Posterior cingulate gyrus (tissue), 11 donors: ENCODE measurements around the gene RPS14.

Source experiments
- DNase-seq, 10 donors: peaks; one replicate each; pipeline versions ENCODE4 v3.0.0 to v3.0.0-alpha.2; 2020 to 2021; ENCODE audit warnings: mixed read lengths in 3 of 10
- intact Hi-C: fragments of 100-400 bp; cut with DNase I; formaldehyde crosslinking; loops from one replicate; pipeline ENCODE4 v1.15.1; 2023

RPS14 gene

DNA sequence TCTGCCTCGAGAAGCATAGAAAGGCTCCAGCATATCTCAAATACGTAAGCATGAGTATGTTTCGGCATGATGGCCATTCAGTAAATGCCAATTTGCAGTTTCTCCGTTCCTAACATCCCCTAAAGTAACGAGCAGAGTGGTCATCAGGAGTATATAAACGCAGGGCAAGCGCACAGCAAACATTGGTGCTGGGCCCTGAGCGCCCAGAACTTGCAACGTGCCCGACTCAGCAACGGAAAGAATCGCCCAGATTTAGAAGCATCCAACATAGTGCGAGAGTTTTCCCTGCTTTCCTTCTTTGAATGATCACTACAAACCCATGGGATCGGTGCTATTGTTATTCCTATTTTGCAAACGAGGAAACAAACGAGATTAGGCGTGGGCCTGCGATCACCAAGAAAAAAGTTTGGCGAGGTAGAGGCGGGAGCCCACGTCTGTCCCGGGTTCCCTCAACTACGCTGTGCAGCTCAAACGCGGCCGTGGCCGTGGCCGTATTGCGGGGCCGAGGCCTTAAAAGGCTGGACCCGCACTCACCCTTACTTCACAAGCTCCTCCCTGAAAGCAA lies 505 bp downstream of the RPS14 start:
- DNase-seq = no peak
- intact Hi-C loops = no loop called here

DNA sequence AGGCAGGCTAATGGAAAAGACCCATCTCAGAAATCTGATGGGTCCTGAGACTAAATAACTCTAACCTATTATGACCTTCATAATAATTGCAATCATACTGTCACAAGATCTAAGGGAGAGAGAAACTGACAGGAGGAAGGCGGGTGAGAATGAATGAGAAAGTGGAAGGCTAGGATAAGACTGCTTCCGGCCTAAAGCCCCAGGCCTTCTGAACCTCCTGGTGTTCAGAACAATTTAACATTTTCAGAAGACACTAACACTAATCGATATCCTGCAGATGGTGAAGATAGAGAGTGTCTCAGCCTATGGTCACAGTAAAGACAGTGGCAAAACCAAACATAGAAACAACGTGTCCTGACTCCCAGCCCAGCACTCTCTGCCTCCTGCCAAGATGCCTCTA lies 1.2 kb downstream of the RPS14 start:
- DNase-seq = no peak
- intact Hi-C loops = no loop called here

DNA sequence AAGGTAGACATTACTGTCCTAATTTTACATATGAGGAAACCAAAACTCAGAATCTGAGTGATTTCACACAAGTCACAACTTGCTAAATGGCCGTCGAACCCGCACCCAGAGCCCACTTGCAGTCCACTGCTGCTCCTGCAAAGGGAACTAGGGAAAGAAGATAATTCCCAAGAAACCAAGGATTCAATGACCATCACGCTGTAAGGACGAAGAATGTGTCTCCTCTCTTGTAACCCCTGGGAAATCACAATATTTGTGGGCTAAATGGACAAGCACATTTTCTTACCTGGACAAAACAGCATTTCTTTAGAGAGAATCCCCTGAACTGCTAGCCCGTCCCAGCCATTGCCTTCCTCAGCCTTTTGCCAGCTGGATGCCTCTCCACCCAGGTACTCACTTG lies 2.4 kb downstream of the RPS14 start:
- intact Hi-C loops = no loop called here
- no peak for DNase-seq

DNA sequence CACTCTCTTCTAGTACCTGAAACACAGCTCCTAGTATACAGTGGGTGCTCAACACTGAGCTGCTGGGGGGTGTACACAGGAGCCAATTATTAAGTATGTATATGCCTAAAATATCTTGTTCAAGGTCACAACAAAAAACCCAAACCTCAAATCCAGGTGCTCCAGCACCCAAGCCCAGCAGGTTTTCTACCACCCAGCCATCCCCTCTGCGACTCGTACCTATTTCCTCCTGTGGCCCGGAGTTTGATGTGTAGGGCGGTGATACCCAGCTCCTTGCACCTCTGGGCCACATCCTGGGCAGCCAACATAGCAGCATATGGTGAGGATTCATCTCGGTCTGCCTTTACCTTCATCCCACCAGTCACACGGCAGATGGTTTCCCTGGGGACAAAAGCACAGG lies 3.0 kb downstream of the RPS14 start:
- intact Hi-C loops = no loop called here
- DNase-seq = no peak

- no peak for DNase-seq
- intact Hi-C loops = no loop called here
Measured at GRCh38 chr5:150446088-150446487, 3.5 kb downstream of the RPS14 start.

DNA sequence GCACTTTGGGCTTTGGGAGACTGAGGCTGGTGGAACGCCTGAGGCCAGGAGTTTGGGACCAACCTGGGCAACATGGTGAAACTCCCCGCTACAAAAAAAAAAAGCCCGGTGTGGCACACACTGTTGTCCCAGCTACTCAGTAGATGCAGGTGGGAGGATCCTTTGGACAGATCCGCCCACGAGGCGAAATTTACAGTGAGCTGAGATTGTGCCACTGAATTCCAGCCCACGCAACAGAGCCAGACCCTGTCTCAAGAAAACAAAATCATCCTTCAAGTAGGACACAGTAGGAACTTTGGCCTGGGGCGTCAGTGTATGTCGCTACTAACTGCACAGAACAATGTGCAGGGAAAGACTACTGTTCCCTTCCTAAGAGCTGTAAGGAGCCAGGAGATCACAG lies 4.8 kb downstream of the RPS14 start:
- DNase-seq = peak in 2 of 10 donors; percentile 38 to 88
- intact Hi-C loops = no loop called here

GRCh38 chr5:150443242-150444075 lies 6.1 kb downstream of the RPS14 start:
- intact Hi-C loops = no loop called here

DNA sequence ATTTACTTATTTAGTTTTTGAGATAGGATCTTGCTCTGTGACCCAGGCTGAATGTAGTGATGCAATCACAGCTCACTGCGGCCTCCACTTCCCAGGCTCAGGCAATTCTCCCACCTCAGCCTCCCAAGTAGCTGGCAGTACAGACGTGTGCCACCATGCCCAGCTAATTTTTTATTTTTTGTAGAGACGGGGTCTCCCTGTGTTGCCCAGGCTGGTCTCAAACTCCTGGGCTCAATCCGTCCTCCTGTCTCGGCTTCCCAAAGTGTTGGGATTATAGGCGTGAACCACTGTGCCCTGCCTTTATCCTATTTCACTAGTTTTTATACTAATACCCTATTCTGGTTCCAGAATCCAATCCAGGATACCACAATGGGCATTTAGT lies 6.8 kb downstream of the RPS14 start:
- intact Hi-C loops = no loop called here
- DNase-seq = no peak

More at GRCh38 chr5:150443242-150444075, 6.1 kb downstream of the RPS14 start:
- DNase-seq = peak in 6 of 10 donors; percentile 31 to 89 (median 48)

DNA sequence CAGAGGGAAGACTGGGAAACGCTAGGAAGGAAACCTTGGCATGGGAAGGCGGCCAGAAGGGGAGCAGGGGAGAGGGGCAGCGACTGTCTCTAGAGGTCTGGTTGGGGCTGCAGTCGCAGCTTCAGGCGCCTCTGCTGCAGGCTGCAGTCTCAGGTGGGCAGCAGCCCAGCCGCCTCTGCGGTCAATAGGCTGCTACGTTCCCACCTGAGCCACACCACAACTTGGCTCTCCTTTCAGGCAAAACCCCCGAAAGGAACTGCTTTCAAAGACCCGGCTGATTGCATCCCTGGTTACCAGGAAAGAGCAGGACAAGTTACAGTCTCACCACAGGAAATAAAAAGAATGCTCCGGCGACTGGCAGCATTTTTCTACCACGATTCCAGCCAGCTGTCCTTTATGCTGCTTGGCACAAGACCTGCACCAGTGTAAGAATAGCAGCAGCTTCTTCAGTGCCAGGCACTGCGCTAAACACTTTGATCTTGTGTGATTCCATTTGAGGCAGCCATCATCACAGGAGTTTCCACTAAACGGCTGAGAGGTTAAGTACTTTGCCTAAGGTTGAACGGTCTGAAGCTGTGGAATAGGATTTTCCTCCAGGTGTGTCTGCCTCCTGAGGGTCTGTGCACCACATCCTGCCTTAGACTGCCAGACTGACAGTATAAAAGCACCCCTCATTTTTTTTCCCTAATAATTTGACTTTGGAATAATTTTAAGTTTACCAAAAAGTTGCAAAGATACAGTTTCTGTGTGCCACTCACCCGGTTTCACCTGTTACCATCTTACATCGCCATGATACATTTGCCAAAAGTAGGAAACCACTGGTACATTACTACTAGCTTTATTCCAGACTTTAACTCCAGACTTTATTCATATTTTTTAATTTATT lies 7.5 kb downstream of the RPS14 start:
- intact Hi-C loops = no loop called here
- peak in 7 of 10 donors; percentile 46 to 92 (median 57) for DNase-seq

- intact Hi-C loops = no loop called here
- peak in 5 of 10 donors; percentile 21 to 90 (median 63) for DNase-seq
Measured at GRCh38 chr5:150440948-150441812, 8.4 kb downstream of the RPS14 start.

GRCh38 chr5:150438873-150439546 lies 10.5 kb downstream of the RPS14 start:
- no peak for DNase-seq
- intact Hi-C loops = loop anchor here (5.0 to 10.0 kb wide), 4 partner anchors 82 to 314 kb away; partner anchors contain the start of genes CDX1 and TCOF1

DNA sequence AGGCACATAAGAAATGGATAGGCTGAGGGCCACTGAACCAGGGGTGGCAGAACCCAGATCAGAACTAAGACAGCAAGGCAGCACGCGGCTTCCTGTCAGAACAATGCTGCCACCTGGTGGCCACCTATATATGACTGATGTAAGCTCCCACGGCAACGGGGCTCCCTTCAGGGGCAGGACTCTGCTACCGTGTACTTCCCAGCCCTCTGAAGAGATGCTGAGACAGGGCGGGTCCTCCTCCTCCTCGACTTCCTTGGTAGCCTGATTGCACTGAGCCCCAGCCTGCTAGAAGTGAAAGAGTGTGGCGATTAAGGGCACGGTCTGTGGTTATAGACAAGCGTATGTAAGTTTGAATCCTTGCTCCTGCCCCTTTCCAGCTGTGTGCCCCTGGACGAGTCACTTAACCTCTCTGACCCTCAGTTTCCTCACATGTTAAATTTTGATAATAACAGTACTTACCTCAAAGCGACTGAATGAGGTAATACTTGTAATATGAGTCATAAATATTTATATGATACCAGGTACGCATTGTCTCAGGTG lies 13.3 kb downstream of the RPS14 start:
- intact Hi-C loops = loop anchor here (2.0 to 10.0 kb wide), 5 partner anchors 39 to 311 kb away; partner anchors contain the start of genes CDX1 and TCOF1
- DNase-seq = peak; percentile 72 to 98 (median 92)

- intact Hi-C loops = loop anchor here (10.0 kb wide), 2 partner anchors 270 to 310 kb away; partner anchors contain the start of gene CDX1
- no peak for DNase-seq
Measured at GRCh38 chr5:150434464-150434863, 15.1 kb downstream of the RPS14 start.

- DNase-seq = no peak
- intact Hi-C loops = loop anchor here (10.0 kb wide), 2 partner anchors 267 to 307 kb away; partner anchors contain the start of gene CDX1
Measured at GRCh38 chr5:150431574-150431973, 18.0 kb downstream of the RPS14 start.

DNA sequence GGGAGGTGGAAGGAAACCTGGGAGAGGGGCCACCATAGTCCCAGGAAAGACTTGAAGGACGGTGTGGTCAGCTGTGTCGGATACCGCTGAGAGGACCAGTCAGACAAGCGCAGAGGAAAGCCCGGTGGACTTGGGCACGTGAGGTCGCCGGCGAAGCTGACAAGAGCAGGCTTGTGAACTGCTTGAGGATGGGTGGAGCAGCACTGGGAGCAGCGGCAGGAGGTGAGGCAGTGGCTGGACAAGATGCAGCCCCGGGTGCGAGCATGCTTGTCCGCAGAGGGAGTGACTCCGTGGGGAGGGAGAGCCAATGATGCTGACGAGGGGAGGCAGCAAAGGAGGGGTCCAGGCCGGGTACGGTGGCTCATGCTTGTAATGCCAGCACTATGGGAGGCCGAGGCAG lies 18.5 kb downstream of the RPS14 start:
- peak in 1 of 10 donors; percentile 56 for DNase-seq
- intact Hi-C loops = loop anchor here (10.0 kb wide), 2 partner anchors 266 to 306 kb away; partner anchors contain the start of gene CDX1

- DNase-seq = peak in 1 of 10 donors; percentile 59
- intact Hi-C loops = no loop called here
Measured at GRCh38 chr5:150429410-150429873, 20.1 kb downstream of the RPS14 start.

DNA sequence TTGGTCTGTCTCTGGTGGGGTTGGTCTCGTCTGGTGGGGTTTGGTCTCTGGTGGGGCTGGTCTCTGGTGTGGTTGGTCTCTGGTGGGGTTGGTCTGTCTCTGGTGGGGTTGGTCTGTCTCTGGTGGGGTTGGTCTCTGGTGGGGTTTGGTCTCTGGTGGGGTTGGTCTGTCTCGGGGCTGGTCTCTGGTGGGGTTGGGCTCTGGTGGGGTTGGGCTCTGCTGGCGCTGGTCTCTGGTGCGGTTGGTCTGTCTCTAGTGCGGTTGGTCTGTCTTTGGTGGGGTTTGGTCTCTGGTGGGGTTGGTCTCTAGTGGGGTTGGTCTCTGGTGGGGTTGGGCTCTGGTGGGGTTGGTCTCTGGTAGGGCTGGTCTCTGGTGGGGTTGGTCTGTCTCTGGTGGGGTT lies 20.6 kb downstream of the RPS14 start:
- intact Hi-C loops = no loop called here
- DNase-seq = no peak

GRCh38 chr5:150428106-150428876 lies 21.2 kb downstream of the RPS14 start:
- intact Hi-C loops = no loop called here
- peak in 8 of 10 donors; percentile 11 to 94 (median 50) for DNase-seq
